GM12801 (cell line): ENCODE results near the gene SPNS3.

Experiments
- CTCF ChIP-seq: IDR thresholded peaks from one replicate; pipeline ENCODE4 v1.5.1; 2011; ENCODE audit warnings: control low read depth; ENCODE audit not compliant: insufficient read length; ENCODE audit errors: extremely low read depth

SPNS3 gene

GRCh38 chr17:4411201-4411600 lies 22.5 kb upstream of the SPNS3 start:
- TF ChIP-seq CTCF, result no peak

GRCh38 chr17:4412933-4413831 lies 20.6 kb upstream of the SPNS3 start:
- no peak for TF ChIP-seq CTCF

GRCh38 chr17:4417129-4417667 lies 16.5 kb upstream of the SPNS3 start:
- no peak for TF ChIP-seq CTCF

- TF ChIP-seq CTCF, result no peak
These were observed 13.0 kb upstream of the SPNS3 start for GRCh38 chr17:4420692-4421131.

- TF ChIP-seq CTCF, result no peak
These were observed 10.9 kb upstream of the SPNS3 start for GRCh38 chr17:4422864-4423263.

- TF ChIP-seq CTCF, result no peak
These were observed 8.3 kb upstream of the SPNS3 start for GRCh38 chr17:4425398-4425797.

- no peak for TF ChIP-seq CTCF
These were observed 7.1 kb upstream of the SPNS3 start for GRCh38 chr17:4426499-4427208.
